Uterus (tissue), 4 donors: Measurements from ENCODE around the gene FOXE1. TPM values are rescaled to one million over a fixed set of nuclear protein-coding genes. Genes with fewer than 3 reads are reported as not detected.

Experiments
- DNase-seq, 2 donors: peaks; one replicate each; pipeline ENCODE4 v3.0.0-alpha.2; 2019 to 2020
- H3K27ac ChIP-seq, 2 donors: fragments of 200-600 bp; sonication (generic); 1 replicate in 1 of 2; 2 replicates in 1 of 2; pipeline ENCODE4 v1.5.1; 2016 to 2018
- H3K27me3 ChIP-seq, 2 donors: fragments of 200-600 bp; sonication (generic); one replicate each; pipeline ENCODE4 v1.5.1; 2018 to 2019; ENCODE audit warnings: control low read depth in 1 of 2
- H3K36me3 ChIP-seq, 2 donors: fragments of 200-600 bp; sonication (generic); one replicate each; pipeline ENCODE4 v1.5.1; 2019; ENCODE audit warnings: control low read depth in 1 of 2
- H3K4me1 ChIP-seq, 2 donors: fragments of 200-600 bp; sonication (generic); one replicate each; pipeline ENCODE4 v1.5.1; 2018 to 2019; ENCODE audit warnings: control low read depth in 1 of 2
- H3K4me3 ChIP-seq, 2 donors: fragments of 200-600 bp; sonication (generic); 1 replicate in 1 of 2; 2 replicates in 1 of 2; pipeline ENCODE4 v1.5.1; 2018 to 2019; ENCODE audit warnings: mild to moderate bottlenecking in 1 of 2
- H3K9me3 ChIP-seq, 2 donors: fragments of 200-600 bp; sonication (generic); one replicate each; pipeline ENCODE4 v1.5.1; 2019; ENCODE audit warnings: control low read depth in 1 of 2
- POLR2A ChIP-seq, 2 donors: fragments of 450-650 bp; IDR thresholded peaks; one replicate each; pipeline ENCODE4 v1.6.1; 2016; ENCODE audit warnings: antibody characterized with exemption in 2 of 2, mild to moderate bottlenecking in 1 of 2, moderate library complexity in 1 of 2
- intact Hi-C: fragments of 100-400 bp; cut with DNase I; formaldehyde crosslinking; loops from one replicate; pipeline ENCODE4 v1.15.1; 2023; ENCODE audit warnings: low total_unique reads
- total RNA-seq, 4 donors: library from RNA; depleted of rRNA in 3 of 4; stranded (reverse); fragments of >200 nt in 3 of 4; gene quantifications; one replicate each; pipeline versions ENCODE4 v1.1.0 to v1.2.4, GENCODE V29; 2014 to 2023
- TF ChIP-seq, protein P1 (sequence below), 4 experiments: fragments of 200-600 bp in 2 of 4; fragments of 450-650 bp in 2 of 4; sonication (generic) in 2 of 4; IDR thresholded peaks; one replicate each; pipeline ENCODE4 v1.5.1; 2016 to 2019; ENCODE audit warnings: antibody characterized with exemption in 4 of 4, mild to moderate bottlenecking in 2 of 4, moderate library complexity in 1 of 4
- donor health status: DM: yes; HTN: yes; CAD: no.

Gene FOXE1
- total RNA-seq, 4 donors from 2014 or later: not detected

DNA sequence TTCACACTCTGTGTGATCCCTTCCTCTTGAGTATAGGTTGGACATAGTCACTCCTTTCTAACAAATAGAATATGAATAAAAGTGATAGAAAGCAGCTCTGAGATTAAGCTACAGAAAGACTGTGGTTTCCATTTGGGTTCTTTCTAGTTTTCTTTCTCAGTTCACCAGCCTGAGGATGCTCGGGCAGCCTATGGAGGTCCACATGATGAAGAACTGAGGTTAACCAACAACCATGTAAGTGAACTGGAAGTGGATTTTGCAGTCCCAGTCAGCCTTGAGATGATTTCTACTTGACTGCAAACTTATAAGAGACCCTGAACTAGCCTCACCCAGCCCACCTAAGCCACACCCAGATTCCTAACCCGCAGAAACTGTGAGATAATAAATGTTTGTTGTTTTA is 10.1 kb upstream of the FOXE1 start:
- intact Hi-C loops: no loop called here
- no peak for DNase-seq
- H3K36me3 ChIP-seq: no peaks in the 10 kb centered on the region
- H3K27me3 ChIP-seq: peaks cover 0 to 8% of the 10 kb centered on the region in 2 donors
- no peaks in the 10 kb centered on the region for H3K9me3 ChIP-seq
- TF ChIP-seq, protein P1, sequence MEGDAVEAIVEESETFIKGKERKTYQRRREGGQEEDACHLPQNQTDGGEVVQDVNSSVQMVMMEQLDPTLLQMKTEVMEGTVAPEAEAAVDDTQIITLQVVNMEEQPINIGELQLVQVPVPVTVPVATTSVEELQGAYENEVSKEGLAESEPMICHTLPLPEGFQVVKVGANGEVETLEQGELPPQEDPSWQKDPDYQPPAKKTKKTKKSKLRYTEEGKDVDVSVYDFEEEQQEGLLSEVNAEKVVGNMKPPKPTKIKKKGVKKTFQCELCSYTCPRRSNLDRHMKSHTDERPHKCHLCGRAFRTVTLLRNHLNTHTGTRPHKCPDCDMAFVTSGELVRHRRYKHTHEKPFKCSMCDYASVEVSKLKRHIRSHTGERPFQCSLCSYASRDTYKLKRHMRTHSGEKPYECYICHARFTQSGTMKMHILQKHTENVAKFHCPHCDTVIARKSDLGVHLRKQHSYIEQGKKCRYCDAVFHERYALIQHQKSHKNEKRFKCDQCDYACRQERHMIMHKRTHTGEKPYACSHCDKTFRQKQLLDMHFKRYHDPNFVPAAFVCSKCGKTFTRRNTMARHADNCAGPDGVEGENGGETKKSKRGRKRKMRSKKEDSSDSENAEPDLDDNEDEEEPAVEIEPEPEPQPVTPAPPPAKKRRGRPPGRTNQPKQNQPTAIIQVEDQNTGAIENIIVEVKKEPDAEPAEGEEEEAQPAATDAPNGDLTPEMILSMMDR (IDR thresholded peaks at IDR 0.05): no peak
- no peak for TF ChIP-seq POLR2A (IDR thresholded peaks at IDR 0.05)
- no peak overlapping the region for H3K27ac ChIP-seq
- H3K4me3 ChIP-seq: no peak overlapping the region
- no peaks in the 10 kb centered on the region for H3K4me1 ChIP-seq

DNA sequence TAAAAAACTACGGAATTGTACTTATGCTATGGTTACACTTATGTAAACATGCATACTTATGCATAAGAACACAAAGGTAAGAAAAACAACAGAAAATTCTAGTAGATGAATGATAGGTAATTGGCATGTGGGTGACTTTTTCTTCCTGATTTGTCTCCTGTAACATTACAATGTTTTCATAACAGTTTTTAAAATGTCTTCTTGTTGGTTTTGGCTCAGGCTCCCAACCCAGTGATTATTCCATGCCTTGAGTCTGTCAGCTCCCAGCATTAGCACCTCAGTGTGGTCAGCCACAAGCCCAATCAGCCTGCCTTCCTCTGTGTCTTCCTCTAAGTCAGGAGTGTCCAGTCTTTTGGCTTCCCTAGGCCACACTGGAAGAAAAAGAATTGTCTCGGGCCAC is 7.9 kb upstream of the FOXE1 start:
- Histone ChIP-seq H3K36me3 (no peaks in the 10 kb centered on the region), H3K4me1 (no peaks in the 10 kb centered on the region), H3K9me3 (no peaks in the 10 kb centered on the region), H3K4me3 (no peak overlapping the region), H3K27me3 (peaks cover 0 to 28% of the 10 kb centered on the region in 2 donors), H3K27ac (no peak overlapping the region)
- intact Hi-C loops: no loop called here
- TF ChIP-seq, protein P1 (IDR thresholded peaks at IDR 0.05): no peak
- DNase-seq: no peak

DNA sequence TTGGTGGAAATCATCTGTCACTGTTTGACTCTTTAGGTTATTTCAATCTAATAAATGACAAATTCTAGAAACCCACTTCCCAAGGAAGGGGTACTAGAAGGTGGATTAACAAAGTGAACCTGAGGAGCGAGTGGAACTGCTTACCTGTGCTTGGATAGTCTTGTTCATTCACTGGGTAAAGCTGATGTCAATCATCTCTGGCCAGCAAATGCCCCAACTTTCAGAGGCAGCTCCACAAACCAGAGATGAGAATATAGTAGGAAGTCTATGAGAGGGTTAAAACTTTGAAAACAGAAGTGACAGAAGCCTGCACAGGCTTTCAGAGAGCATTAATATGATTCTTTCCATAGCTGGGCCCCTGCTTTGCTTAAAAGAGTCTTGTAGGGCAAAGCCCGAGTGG is 7.3 kb upstream of the FOXE1 start:
- DNase-seq: no peak

DNA sequence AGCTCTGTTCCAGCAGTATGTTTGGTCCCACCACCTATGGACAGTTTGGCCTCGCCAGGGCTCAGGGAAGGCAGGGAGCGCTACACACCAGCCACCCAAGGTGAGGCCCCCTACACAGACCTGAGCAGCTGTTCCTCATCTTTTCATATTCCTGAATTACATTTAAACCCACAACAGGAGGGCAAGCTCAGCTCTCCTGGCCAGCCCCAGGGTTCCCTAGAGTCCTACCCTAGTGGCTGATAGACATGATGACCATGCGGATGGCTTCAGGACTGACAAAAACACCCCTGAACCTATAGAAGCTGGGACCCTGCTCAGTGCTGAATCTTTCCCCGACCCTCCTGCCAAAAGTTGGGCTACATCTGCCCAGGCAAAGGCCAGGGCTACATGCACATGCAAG is 6.7 kb upstream of the FOXE1 start:
- intact Hi-C loops: no loop called here
- DNase-seq: no peak

More for the DNA sequence above, 7.3 kb upstream of the FOXE1 start:
- no peaks in the 10 kb centered on the region for H3K9me3 ChIP-seq
- H3K36me3 ChIP-seq: no peaks in the 10 kb centered on the region
- no peak overlapping the region for H3K4me3 ChIP-seq
- H3K27ac ChIP-seq: no peak overlapping the region
- intact Hi-C loops: no loop called here
- no peaks in the 10 kb centered on the region for H3K4me1 ChIP-seq
- peaks cover 0 to 30% of the 10 kb centered on the region in 2 donors for H3K27me3 ChIP-seq
- TF ChIP-seq, protein P1 (IDR thresholded peaks at IDR 0.05): no peak
- no peak for TF ChIP-seq POLR2A (IDR thresholded peaks at IDR 0.05)

DNA sequence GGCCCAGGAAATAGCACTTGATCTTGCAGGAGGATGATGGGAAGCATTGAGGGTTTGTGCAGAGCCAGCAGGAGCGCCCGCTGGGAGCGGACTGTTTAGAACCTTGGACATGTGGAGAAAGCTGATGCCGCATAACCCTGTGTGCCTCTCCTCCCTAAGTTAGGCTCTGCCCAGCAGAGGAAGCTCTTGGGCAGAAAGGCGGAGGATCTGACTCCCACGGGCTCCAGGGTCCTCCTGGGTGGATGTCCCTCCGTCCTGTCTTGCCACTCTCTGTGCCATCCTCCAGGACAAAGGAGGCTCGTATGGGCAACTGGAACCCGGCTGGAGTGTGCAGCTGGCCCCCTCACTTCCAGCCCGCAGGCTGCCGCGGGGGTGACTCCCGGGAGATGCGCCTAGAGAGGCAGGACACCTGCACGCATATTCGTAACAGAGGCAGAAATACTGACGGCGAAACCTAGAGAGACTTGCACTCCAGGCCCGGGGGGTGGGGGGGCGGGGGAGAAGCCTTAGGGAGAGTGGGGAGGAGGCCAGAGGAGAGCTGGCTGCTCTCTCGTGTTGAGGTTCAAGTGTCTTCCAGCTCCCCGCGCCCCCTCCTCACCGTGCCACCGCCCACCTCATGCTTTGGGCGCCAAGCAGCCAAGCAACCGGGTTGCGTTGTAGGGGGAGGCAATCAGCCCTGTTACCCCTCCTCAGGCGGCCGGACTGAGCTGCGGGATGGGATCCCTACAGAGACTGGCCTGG is 5.4 kb upstream of the FOXE1 start:
- no peaks in the 10 kb centered on the region for H3K9me3 ChIP-seq
- peaks cover under 1 to 48% of the 10 kb centered on the region in 2 donors for H3K27me3 ChIP-seq
- no peak for DNase-seq
- no peaks in the 10 kb centered on the region for H3K4me1 ChIP-seq
- intact Hi-C loops: no loop called here
- no peak overlapping the region for H3K27ac ChIP-seq
- no peaks in the 10 kb centered on the region for H3K36me3 ChIP-seq
- H3K4me3 ChIP-seq: no peak overlapping the region
- TF ChIP-seq POLR2A (IDR thresholded peaks at IDR 0.05): no peak
- TF ChIP-seq, protein P1 (IDR thresholded peaks at IDR 0.05): no peak

More for the DNA sequence above, 6.7 kb upstream of the FOXE1 start:
- Histone ChIP-seq H3K9me3 (no peaks in the 10 kb centered on the region), H3K4me3 (no peak overlapping the region), H3K4me1 (no peaks in the 10 kb centered on the region), H3K27ac (no peak overlapping the region), H3K36me3 (no peaks in the 10 kb centered on the region), H3K27me3 (peaks cover 0 to 36% of the 10 kb centered on the region in 2 donors)
- no peak for TF ChIP-seq POLR2A (IDR thresholded peaks at IDR 0.05)
- TF ChIP-seq, protein P1 (IDR thresholded peaks at IDR 0.05): no peak
